Activated CD4-positive, alpha-beta memory T cell treated with anti-CD3 and anti-CD28 coated beads for 36 hours (primary cell): Measurements from ENCODE around the gene ZNF789. TPM values are rescaled to one million over a fixed set of nuclear protein-coding genes. Genes with fewer than 3 reads are reported as not detected.
A peak's percentile ranks its signal among the peaks of the same experiment; 100 is the strongest.
"Not testable (repeated sequence)": the region's sequence is repeated elsewhere in the genome, so short reads cannot be mapped to it uniquely, and the experiment has no call there.

Experiments
- CTCF ChIA-PET: fragments of 350-600 bp; sonication (Branson Sonifier 250); formaldehyde crosslinking; loops from one replicate; lab custom pipeline; 2021; ENCODE audit warnings: antibody characterized with exemption, inconsistent platforms; lab: Charles Lee
- POLR2A ChIA-PET: fragments of 350-600 bp; sonication (Branson Sonifier 250); formaldehyde crosslinking; loops from one replicate; lab custom pipeline; 2021; ENCODE audit warnings: antibody characterized with exemption; lab: Charles Lee
- DNase-seq: peaks from one replicate; pipeline ENCODE4 v3.0.0-alpha.2; 2020
- H3K27ac Mint-ChIP-seq: one replicate; pipeline ENCODE4 v1.8.0; 2021; ENCODE audit warnings: mixed read lengths
- H3K27me3 Mint-ChIP-seq: one replicate; pipeline ENCODE4 v1.8.0; 2021; ENCODE audit warnings: mixed read lengths
- H3K36me3 Mint-ChIP-seq: one replicate; pipeline ENCODE4 v1.8.0; 2021; ENCODE audit warnings: mixed read lengths
- H3K4me1 Mint-ChIP-seq: one replicate; pipeline ENCODE4 v1.8.0; 2021; ENCODE audit warnings: low read depth, mixed read lengths
- H3K4me3 Mint-ChIP-seq: one replicate; pipeline ENCODE4 v1.8.0; 2021; ENCODE audit warnings: mild to moderate bottlenecking, mixed read lengths
- H3K9me3 Mint-ChIP-seq: one replicate; pipeline ENCODE4 v1.8.0; 2021; ENCODE audit warnings: mixed read lengths
- intact Hi-C: fragments of 100-400 bp; cut with micrococcal nuclease; formaldehyde crosslinking; loops from one replicate; pipeline ENCODE4 v1.15.1; 2023
- total RNA-seq, 2 experiments: library from RNA; stranded (reverse); gene quantifications; one replicate each; pipeline ENCODE4 v1.2.3, GENCODE V29; 2021

The ZNF789 gene
- total RNA-seq, 2 experiments from 2014 or later: 14.2 to 15.6 TPM

DNA sequence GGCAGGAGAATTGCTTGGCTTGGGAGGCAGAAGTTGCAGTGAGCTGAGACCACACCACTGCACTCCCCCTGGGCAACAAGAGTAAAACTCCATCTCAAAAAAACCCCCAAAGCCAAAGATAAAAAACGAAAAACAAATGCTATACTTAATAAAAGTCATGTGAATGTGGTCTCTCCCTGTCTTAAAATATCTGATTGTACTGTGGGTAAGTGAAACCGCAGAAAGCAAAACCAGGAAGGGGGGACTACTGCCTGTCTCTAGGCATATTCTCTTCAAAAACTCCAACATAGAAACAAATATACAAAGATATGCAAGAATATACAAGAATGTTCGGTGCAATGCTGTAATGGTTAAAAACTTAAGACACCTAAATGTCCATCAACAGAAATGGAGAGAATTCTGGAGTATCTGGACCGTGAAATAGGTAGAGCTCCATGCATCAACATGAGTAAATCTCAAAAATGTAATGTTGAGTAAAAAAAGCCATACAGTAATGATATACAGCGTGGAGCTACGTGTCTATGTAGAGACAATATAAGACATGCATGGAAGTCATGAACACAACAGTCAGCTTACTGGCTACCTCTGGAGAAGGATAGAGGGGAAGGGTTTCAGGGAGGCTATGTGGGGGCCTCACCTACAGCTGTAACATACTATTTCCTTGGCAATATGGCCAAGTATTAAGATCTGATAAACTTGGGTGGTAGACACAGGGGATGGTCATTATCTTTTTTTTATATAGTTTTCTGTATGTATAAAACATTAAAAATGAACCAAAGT lies 25.3 kb downstream of the ZNF789 start:
- POLR2A ChIA-PET: interaction anchor here (0.6 to 1.1 kb wide), 2 partner anchors 38 to 78 kb away, joined by 3 to 5 read pairs; no protein-coding TSS in a partner anchor
- Mint-ChIP-seq H3K9me3 (peaks cover 14% of the 10 kb centered on the region), H3K4me1 (peaks cover 21% of the 10 kb centered on the region), H3K27ac (peak overlapping the region; percentile 99), H3K27me3 (no peaks in the 10 kb centered on the region), H3K36me3 (peaks cover 53% of the 10 kb centered on the region), H3K4me3 (peak overlapping the region; percentile 99)
- no peak for DNase-seq
- intact Hi-C loops: no loop called here
- CTCF ChIA-PET: no interaction called here

DNA sequence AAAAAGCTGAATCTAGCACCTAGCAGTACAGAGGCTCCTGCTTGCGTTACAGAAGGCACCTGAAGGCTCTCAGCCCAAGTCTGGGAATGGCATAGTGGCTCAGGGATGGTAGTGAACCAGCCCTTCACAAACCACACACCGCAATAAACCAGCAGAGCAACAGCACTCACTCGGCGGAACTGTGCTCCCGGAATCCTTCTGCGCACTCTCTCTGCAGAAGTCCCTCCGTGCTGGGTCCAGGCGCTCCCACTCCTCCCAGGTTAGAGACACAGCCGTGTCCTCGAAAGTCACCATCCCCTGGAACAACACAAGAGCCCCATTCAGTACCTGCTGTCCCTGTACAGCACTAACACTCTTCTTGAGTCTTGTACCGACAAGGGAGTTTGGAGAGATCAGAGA lies 25.9 kb downstream of the ZNF789 start:
- CTCF ChIA-PET: interaction anchor here (0.7 kb wide), 1 partner anchor 106 kb away, joined by 3 read pairs; no protein-coding TSS in a partner anchor
- intact Hi-C loops: no loop called here
- Mint-ChIP-seq H3K27ac (peak overlapping the region; percentile 99), H3K36me3 (peaks cover 47% of the 10 kb centered on the region), H3K4me1 (peaks cover 21% of the 10 kb centered on the region), H3K27me3 (no peaks in the 10 kb centered on the region), H3K4me3 (peak overlapping the region; percentile 99), H3K9me3 (peaks cover 10% of the 10 kb centered on the region)
- DNase-seq: peak; percentile 25
- POLR2A ChIA-PET: no interaction called here

DNA sequence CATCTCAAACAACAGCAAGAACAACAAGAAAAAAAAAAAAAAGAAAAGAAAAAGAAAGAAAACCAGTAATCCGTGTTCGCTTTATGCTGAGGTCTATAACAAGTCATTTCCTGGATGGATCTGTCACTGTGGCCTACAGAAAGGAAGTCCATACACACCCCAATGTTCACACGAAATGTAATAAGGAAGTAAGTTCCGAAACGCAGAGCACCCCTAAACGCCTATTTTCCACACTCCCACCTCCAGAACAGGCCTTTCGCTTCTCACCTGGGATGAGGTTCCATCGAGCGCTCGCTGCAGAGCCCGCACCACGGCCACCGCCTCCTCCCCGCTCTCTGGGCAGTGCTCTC lies 26.7 kb downstream of the ZNF789 start:
- Mint-ChIP-seq H3K4me3 (peak overlapping the region; percentile 99), H3K4me1 (peaks cover 21% of the 10 kb centered on the region), H3K9me3 (peaks cover 2% of the 10 kb centered on the region), H3K36me3 (peaks cover 39% of the 10 kb centered on the region), H3K27ac (peak overlapping the region; percentile 99), H3K27me3 (no peaks in the 10 kb centered on the region)
- ChIA-PET CTCF (interaction anchor here (0.6 to 1.0 kb wide), 3 partner anchors 14 to 356 kb away, joined by 3 read pairs; no protein-coding TSS in a partner anchor), POLR2A (interaction anchor here (1.0 to 2.5 kb wide), 6 partner anchors 27 to 116 kb away, joined by 3 to 13 read pairs (median 8); partner anchors contain the start of genes FAM200A, ZNF655, ZNF789 and ZSCAN25)
- no peak for DNase-seq
- intact Hi-C loops: loop anchor here (1.0 kb wide), 1 partner anchor 117 kb away; the partner anchor contains the start of gene ZSCAN25

DNA sequence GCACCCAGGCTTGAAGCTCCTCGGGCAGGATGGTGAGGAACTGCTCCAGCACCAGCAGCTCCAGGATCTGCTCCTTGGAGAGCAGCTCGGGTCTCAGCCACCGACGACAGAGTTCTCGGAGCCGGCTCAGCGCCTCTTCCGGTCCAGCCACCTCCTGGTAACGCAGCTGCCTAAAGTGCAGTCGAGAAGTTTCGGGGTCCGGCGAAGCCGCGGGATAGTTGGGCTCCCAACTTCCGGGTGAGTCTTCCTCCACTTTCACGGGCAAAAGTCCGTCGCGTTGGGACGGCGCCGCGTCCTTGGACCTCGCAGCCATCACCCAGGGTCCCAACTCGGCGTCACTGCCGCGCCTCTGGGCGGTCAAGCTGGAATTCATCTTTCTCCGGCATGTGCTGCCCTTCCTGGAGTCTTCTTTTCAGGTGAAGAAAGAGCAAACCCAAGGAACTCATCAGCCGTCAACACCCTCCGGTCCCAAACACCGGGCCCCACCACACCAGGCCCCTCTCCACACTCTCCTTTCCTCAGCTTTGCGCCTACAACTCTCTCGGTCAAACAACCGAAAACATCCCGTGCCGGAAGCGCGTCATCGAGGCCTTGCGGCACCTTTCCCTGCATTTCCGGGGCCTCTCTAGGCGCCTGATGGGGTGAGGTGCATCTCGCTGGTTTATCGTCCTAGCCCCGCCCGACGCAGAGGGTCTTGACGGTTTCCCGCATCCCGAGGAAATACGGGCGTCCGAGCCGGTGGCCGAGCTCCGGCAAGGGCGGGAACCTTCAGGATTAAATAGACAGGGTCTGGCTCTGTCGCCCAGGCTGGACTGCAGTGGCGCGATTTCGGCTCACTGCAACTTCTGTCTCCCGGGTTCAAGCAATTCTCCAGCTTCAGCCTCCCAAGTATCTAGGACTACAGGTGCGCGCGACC lies 27.3 kb downstream of the ZNF789 start, which contains the start of gene ZNF394:
TSS of gene ZNF394 (minus strand) at position 561 of the 916 bp plus-strand sequence. CDS start at position 373, 188 bp downstream.
- H3K4me3 Mint-ChIP-seq: peak within 1 kb of the TSS; percentile 99
- POLR2A ChIA-PET: interaction anchor here (0.6 to 2.5 kb wide), 8 partner anchors 23 to 124 kb away, joined by 3 to 13 read pairs (median 6); partner anchors contain the start of genes FAM200A, ZNF655, ZNF789 and ZSCAN25
- peaks cover 34% of the 10 kb centered on the region for H3K36me3 Mint-ChIP-seq
- peaks cover 21% of the 10 kb centered on the region for H3K4me1 Mint-ChIP-seq
- no peaks in the 10 kb centered on the region for H3K27me3 Mint-ChIP-seq
- intact Hi-C loops: loop anchor here (1.0 to 10.0 kb wide), 7 partner anchors 28 to 1752 kb away; partner anchors contain the start of genes BUD31, COPS6, FAM200A and PDAP1
- H3K27ac Mint-ChIP-seq: peak within 1 kb of the TSS; percentile 99
- H3K9me3 Mint-ChIP-seq: no peaks in the 10 kb centered on the region
- CTCF ChIA-PET: interaction anchor here (0.6 to 1.2 kb wide), 3 partner anchors 15 to 356 kb away, joined by 3 to 4 read pairs (median 3); partner anchors contain the start of genes CPSF4 and PTCD1
- DNase-seq: peak; percentile 94

DNA sequence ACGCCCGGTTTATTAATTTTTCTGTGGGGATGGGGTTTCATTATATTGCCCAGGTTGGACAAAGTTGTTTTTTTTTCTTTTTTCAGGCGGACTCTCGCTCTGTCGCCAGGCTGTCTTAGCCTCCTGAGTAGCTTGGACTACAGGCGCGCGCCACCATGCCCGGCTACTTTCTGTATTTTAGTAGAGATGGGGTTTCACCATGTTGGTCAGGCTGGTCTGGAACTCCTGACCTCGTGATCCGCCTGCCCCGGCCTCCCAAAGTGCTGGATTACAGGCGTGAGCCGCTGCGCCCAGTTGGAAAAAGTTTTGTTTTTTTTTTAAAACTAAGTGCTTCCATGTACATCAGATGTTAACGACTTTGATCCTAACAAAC lies 27.9 kb downstream of the ZNF789 start:
- H3K27me3 Mint-ChIP-seq: no peaks in the 10 kb centered on the region
- intact Hi-C loops: loop anchor here (1.0 to 10.0 kb wide), 6 partner anchors 28 to 1752 kb away; partner anchors contain the start of genes BUD31, COPS6, FAM200A and PDAP1
- peaks cover 24% of the 10 kb centered on the region for H3K4me1 Mint-ChIP-seq
- peaks cover 27% of the 10 kb centered on the region for H3K36me3 Mint-ChIP-seq
- CTCF ChIA-PET: interaction anchor here (1.2 kb wide), 1 partner anchor 62 kb away, joined by 4 read pairs; the partner anchor contains the start of genes CPSF4 and PTCD1
- no peak for DNase-seq
- H3K27ac Mint-ChIP-seq: peak overlapping the region; percentile 99
- POLR2A ChIA-PET: interaction anchor here (0.8 to 2.5 kb wide), 7 partner anchors 28 to 356 kb away, joined by 3 to 13 read pairs (median 8); partner anchors contain the start of genes FAM200A, ZNF655, ZNF789 and ZSCAN25
- H3K9me3 Mint-ChIP-seq: no peaks in the 10 kb centered on the region
- H3K4me3 Mint-ChIP-seq: peak overlapping the region; percentile 99

DNA sequence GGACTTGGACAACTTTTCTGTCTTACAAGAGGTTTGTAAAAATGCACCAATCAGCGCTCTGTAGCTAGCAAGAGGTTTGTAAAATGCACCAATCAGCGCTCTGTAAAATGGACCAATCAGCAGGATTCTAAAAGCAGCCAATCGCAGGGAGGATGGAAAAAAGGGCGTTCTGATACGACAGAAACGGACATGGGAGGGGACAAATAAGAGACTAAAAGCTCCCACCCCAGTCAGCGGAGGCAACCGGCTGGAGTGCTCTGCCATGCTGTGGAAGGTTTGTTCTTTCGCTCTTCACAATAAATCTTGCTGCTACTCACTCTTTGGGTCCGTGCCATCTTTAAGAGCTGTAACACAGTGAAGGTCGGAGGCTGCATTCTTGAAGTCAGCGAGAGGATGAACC lies 28.5 kb downstream of the ZNF789 start:
- H3K9me3 Mint-ChIP-seq, DNase-seq, H3K27me3 Mint-ChIP-seq: not testable (repeated sequence)
- Mint-ChIP-seq H3K4me1 (peaks cover 28% of the 10 kb centered on the region), H3K36me3 (peaks cover 21% of the 10 kb centered on the region), H3K4me3 (peak overlapping the region; percentile 99), H3K27ac (peak overlapping the region; percentile 0)
- intact Hi-C loops: loop anchor here (2.0 to 10.0 kb wide), 4 partner anchors 92 to 1751 kb away; partner anchors contain the start of genes BUD31, COPS6, PDAP1 and ZNF3
- ChIA-PET POLR2A (interaction anchor here (0.8 to 2.5 kb wide), 3 partner anchors 56 to 356 kb away, joined by 3 to 13 read pairs (median 9); partner anchors contain the start of genes ZNF655 and ZSCAN25), CTCF (interaction anchor here (1.2 kb wide), 1 partner anchor 63 kb away, joined by 4 read pairs; the partner anchor contains the start of genes CPSF4 and PTCD1)

DNA sequence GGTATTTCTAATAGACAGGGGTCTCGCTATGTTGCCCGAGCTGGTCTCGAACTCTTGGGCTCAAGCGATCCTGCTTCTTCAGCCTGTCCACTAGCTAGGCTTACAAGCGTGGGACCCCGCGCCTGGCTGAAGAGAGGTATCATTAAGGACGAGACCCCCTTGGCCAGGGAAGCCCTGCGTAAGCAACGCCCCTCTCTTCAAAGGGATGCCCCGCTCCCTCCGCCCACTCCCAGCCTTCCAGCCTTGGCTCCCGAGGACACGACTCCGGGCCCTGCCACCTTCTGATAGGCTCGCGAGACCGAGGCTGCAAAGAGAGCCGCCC lies 31.6 kb downstream of the ZNF789 start:
- intact Hi-C loops: loop anchor here (1.0 to 10.0 kb wide), 6 partner anchors 32 to 1748 kb away; partner anchors contain the start of genes COPS6, CPSF4, PTCD1 and ZNF3
- Mint-ChIP-seq H3K27me3 (no peaks in the 10 kb centered on the region), H3K36me3 (peaks cover 13% of the 10 kb centered on the region), H3K27ac (peak overlapping the region; percentile 98), H3K4me3 (peak overlapping the region; percentile 96), H3K4me1 (peaks cover 21% of the 10 kb centered on the region), H3K9me3 (no peaks in the 10 kb centered on the region)
- CTCF ChIA-PET: interaction anchor here (1.2 to 1.7 kb wide), 2 partner anchors 20 to 97 kb away, joined by 3 to 4 read pairs; no protein-coding TSS in a partner anchor
- no peak for DNase-seq
- POLR2A ChIA-PET: interaction anchor here (1.2 to 2.0 kb wide), 6 partner anchors 28 to 415 kb away, joined by 4 to 10 read pairs (median 4); partner anchors contain the start of genes ATP5MF, TRIM4 and ZNF655

DNA sequence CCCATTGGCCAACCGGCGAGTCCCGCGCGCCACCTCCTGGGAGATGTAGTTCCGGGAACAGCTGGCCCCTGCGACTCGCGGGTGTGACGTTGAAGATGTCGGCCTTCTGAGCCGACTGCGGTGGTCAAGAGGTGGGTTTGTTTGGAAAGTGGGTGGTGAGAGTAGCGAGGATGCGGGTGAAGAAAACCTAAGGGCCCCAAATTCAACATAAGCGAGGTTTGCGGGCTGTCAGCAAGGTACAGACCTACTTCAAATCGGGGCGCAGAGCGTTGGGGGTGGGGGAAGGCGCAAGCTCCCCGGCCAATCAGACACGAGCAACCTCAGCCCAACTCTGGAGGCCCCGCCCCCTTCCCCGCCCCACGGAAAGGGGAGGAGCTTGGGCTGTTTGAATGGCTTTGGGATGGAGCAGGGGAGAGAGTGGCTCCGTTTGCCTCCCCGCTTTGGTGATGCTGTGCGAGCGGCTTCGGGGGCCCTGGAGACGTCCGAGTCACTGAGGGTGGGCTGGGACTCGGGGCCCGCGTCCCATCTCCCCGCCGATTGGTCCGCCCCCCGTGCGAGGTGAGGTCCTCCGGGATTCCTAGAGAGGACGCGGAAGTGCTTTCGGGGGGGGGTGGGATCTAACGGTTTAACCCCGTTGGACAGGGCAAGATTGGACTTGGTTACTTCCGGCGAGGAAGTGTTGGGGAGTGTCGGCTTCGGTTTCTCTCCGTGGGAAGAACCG lies 32.1 kb downstream of the ZNF789 start, which contains the start of gene ZKSCAN5:
TSS of gene ZKSCAN5 (plus strand) at position 60 of the 721 bp plus-strand sequence. CDS start 1,383 bp downstream, outside the sequence.
- Mint-ChIP-seq H3K27me3 (no peaks in the 10 kb centered on the region), H3K27ac (peak within 1 kb of the TSS; percentile 98), H3K4me1 (peaks cover 21% of the 10 kb centered on the region), H3K36me3 (peaks cover 8% of the 10 kb centered on the region), H3K4me3 (peak within 1 kb of the TSS; percentile 96), H3K9me3 (no peaks in the 10 kb centered on the region)
- ChIA-PET CTCF (interaction anchor here (1.2 to 1.7 kb wide), 2 partner anchors 20 to 98 kb away, joined by 3 to 4 read pairs; no protein-coding TSS in a partner anchor), POLR2A (interaction anchor here (0.6 to 2.0 kb wide), 8 partner anchors 29 to 415 kb away, joined by 3 to 10 read pairs (median 4); partner anchors contain the start of genes ATP5MF, TRIM4 and ZNF655)
- peak; percentile 98 for DNase-seq
- intact Hi-C loops: loop anchor here (1.0 to 10.0 kb wide), 6 partner anchors 32 to 1748 kb away; partner anchors contain the start of genes COPS6, CPSF4, PTCD1 and ZNF3

DNA sequence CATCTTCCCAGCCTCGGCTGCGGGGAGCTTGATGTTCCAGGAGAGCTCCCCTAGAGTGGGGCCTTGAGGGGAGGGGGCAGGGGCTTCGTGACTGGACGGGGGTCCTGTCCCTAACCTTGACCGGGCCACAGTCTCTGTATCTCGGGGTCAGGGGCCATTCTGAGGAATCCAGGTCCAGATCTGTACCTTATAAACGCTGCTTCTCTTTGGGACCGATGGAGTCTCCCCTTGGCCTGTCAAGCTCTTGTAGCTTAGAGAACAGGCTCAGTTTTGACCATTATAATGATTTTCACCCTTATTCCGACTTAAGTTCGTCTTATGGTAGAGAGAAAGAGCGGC lies 32.6 kb downstream of the ZNF789 start:
- H3K27ac Mint-ChIP-seq: peak overlapping the region; percentile 98
- intact Hi-C loops: loop anchor here (2.0 to 10.0 kb wide), 4 partner anchors 66 to 580 kb away; partner anchors contain the start of genes COPS6, CPSF4, PTCD1 and ZNF3
- POLR2A ChIA-PET: interaction anchor here (0.6 to 2.0 kb wide), 8 partner anchors 29 to 414 kb away, joined by 3 to 10 read pairs (median 4); partner anchors contain the start of genes ATP5MF, TRIM4 and ZNF655

DNA sequence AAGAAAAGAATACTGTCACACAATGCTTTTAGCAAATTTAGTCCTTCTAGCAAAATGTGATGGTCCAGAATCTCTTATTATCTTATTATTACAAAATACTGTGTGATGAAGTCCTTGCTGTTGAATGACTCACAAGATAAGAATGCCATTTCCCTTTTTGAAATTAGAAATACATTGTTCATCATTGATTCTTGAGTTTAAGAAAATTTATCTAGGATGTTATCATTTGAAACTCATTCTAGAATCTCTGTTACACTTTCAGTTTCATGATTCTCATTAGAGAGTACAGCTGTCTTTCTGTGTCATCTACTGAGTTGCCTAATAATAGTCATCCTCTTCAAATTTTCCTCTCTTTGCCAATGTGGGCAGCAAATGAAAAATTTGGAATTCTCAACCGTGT lies 41.4 kb downstream of the ZNF789 start:
- Mint-ChIP-seq H3K4me3 (no peak overlapping the region), H3K9me3 (no peaks in the 10 kb centered on the region), H3K27me3 (no peaks in the 10 kb centered on the region), H3K27ac (no peak overlapping the region), H3K4me1 (peaks cover 8% of the 10 kb centered on the region), H3K36me3 (peaks cover 20% of the 10 kb centered on the region)
- ChIA-PET CTCF (no interaction called here), POLR2A (no interaction called here)
- no peak for DNase-seq
- intact Hi-C loops: no loop called here

More for the DNA sequence above, 32.6 kb downstream of the ZNF789 start:
- Mint-ChIP-seq H3K27me3 (no peaks in the 10 kb centered on the region), H3K36me3 (peaks cover 4% of the 10 kb centered on the region), H3K4me1 (peaks cover 21% of the 10 kb centered on the region), H3K9me3 (no peaks in the 10 kb centered on the region), H3K4me3 (peak overlapping the region; percentile 96)
- CTCF ChIA-PET: interaction anchor here (1.2 to 1.7 kb wide), 2 partner anchors 19 to 98 kb away, joined by 3 to 4 read pairs; no protein-coding TSS in a partner anchor
- DNase-seq: no peak
